Esophagus mucosa (tissue), 1 donor: ENCODE measurements around the gene ZNF410. TPM values are rescaled to one million over a fixed set of nuclear protein-coding genes. Genes with fewer than 3 reads are reported as not detected.
"Not testable (repeated sequence)": the region's sequence is repeated elsewhere in the genome, so short reads cannot be mapped to it uniquely, and the experiment has no call there.

Experiments used
- ATAC-seq: fragments of 200-7000 bp; cut with Tn5 transposase; one replicate; pipeline ENCODE4 v1.9.1; 2020
- total RNA-seq: library from RNA; stranded (reverse); gene quantifications from one replicate; pipeline ENCODE4 v1.2.4, GENCODE V29; 2023
- donor health status: DM: yes; HTN: yes; CAD: no.

Gene ZNF410
- total RNA-seq, 1 donor from 2014 or later: 33.2 TPM

DNA sequence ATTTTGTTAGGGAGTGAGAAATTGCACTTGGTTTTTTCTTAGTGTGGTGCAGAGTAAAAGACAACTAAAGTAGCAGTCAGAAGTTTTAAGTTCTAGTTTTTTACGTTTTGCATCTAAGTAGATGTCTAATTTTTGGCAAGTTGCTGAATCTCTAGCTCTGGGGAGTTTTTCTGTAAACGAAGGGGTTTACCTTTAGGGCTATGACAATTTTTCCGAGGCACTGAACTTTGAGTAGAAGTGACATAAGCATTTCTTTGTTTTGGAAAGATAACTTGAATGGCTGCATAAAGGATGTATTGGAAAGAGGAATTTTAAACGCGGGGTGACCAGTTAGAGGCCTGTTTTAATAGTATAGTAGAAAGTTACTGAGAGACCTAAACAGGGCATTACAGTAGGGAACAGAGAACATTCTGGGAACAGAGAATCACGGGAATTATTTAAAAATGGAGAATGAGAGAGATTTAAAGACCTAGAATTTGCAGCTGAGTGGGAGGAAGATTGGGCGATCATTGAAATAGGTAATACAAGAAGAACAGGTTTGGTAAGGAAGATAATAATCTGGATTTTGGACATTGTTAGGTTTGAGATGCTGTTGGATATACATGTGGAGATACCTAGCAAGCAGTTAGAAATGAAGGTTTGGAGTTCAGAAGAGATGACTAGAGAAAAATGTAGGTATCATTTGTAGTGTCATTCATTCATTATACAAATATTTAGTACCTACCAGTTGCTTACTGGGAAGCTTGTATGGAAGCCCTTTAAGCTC is 1.2 kb downstream of the ZNF410 start:
- ATAC-seq: no peak

DNA sequence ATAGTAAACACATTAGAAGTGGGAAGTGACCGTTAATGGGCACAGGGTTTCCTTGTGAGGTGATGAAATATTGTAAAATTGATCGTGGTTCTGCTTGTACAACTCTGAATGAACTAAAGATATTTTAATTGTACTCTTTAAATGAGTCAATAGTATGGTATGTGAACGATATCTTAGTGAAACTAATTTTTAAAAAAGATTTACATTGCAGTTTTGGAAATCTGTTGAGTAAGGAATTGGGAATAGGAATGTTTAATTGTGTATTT is 1.7 kb downstream of the ZNF410 start:
- ATAC-seq: no peak

DNA sequence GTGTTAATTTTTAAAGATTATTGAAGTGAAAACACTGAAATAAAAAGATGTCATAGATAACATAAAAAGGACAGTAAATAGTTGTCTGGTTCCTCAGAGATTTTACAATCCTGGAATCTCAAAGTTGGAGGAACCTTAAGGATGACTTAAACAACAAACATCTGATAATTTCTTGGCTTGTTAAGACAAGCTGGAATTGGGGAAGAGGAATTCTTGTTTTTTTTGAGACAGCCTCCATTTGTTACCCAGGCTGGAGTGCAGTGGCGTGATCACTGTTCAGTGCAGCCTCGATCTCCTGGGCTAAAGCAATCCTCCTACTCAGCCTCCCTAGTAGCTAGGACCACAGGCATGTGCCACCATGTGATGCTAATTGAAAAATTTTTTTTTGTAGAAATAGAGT is 2.3 kb downstream of the ZNF410 start:
- ATAC-seq: no peak

DNA sequence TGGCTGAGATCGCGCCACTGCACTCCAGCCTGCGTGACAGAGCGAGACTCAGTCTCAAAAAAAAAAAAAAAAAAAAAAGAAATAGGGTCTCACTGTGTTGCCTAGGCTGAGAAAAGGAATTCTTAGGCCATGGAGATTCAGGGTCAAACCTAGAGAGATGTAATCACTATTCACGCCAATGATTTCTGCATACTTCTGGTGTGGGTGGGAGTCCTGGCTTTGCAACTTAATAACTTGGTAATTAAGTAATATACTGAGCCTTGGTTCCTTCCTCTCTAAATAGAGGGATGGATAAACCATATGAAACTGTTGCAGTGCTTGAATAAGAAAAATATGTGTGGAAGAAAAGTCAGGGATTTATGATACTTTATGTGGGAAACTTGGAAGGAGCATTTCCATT is 2.7 kb downstream of the ZNF410 start:
- ATAC-seq: no peak

DNA sequence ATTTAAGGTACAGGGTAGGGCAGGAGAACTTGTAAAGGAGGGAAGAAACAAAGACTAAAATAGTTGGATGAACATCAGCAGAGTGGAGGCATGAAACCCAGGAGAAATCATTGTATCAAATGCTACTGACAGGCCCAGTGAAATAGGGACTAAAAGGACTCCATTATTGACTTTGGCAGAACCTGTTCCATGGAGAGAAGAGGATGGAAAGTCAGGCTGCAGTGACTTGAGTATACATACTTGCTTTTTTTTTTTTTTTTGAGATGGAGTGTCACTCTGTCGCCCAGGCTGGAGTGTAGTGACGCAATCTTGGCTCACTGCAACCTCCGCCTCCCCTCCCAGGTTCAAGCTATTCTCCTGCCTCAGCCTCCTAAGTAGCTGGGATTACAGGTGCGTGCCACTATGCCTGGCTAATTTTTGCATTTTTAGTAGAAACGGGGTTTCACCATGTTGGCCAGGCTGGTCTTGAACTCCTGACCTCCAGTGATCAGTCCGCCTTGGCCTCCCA is 7.6 kb downstream of the ZNF410 start:
- ATAC-seq: not testable (repeated sequence)

DNA sequence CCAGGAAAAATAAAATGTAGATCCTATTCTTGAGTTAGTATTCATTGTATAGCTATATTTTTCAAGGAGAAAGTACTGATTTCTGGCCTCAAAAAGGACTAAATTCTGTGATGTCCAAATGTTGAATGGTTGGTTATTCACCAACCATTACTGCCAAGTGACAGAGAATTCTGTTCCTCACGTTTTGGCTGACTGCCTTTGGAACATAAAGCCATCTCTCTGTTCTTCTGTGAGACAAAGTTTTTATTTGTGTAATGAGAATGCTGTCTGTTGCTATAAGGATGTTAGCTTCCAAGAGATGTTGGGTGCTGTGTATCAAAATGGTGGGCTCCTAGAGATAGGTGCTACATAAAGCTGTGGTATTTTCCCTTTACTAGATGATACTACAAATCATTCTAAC is 9.3 kb downstream of the ZNF410 start:
- ATAC-seq: no peak

DNA sequence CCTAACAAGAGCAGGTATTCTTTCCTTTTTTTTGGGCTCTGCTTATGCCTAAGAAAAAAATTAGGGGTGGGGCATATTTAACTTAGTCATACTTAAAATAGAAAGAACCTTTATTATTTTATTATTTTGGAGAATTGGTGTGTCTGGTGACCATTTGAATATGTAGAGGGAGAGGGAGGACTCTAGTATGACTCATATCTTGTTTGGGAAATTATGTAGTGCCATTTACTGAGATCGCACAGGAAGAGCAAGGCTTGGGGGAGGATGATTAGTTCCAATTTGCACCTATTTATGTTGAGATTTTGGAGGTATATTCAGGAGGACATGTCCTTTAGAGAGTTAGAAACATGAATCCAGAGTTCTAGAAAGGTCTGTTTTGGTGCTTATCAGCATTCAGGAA is 9.9 kb downstream of the ZNF410 start:
- no peak for ATAC-seq

DNA sequence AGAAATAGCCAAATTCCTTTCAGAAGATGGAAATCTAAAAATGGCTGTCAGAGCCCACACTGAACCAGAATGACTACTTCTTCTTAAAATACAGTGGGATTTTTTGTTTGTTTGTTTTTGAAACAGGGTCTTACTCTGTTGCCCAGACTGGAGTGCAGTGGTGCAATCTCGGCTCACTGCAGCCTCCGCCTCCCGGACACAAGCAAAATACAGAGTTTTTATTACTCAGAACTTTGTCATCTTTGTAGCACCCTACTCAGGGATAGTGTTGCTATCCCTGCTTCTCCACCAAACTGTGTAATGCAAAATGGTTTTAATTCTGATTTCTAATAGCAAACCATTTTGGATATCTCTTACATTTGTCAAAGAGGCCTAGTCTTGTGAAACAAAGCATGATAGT is 16.4 kb downstream of the ZNF410 start:
- ATAC-seq: no peak

DNA sequence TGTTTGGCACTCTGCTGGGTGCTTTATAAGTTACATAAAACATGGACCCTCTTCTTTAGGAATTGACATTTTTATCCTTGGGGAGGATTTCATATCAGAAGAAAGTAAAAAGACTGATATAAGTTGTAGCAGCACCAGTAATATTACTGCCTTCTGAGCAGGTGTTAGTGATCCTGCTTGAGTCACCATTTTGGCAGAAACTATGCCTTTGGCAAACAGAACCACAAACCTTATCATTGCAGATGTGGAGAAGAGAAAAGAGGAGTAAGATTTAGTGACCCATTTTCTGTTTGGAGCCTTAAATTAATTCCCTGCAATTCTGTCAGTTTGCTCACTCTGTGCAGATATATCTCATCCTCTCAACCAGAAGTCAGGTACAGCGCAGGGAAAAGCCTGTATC is 23.0 kb downstream of the ZNF410 start:
- no peak for ATAC-seq

DNA sequence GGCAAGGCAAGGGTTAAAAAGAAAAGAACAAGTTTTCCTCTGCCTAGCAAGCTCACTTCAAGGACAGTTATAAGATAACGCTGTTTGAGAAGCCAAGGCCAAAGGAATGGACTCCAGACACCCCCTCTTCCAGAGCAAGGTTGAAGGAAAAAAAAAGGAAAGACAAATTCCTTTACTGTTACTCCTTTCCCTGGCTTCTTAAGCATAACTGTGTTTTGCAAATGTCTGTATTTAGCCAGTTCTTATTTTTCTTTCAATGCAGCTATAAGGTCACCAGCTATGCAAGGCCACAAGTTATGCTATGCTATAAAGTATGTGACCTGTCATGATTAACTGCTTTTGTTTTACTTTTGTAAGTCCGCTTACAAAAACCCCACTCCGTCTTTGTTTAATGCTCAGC is 26.6 kb downstream of the ZNF410 start:
- ATAC-seq: no peak

DNA sequence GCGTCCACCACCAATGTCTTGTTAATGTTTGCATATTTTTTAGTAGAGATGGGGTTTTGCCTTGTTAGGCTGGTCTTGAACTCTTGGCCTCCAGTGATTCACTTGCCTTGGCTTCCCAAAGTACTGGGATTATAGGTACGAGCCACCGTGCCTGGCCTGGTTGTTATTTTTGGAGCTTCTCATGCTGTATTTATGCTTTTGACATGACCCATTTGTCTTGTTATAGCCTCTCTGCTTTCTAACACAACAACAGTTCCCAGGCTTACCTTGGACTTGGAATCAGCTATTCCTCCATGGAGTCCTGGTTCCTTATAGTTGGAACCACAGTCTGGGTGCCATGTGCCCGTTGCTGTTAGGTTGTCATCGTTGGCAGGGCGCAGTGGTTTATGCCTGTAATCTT is 29.7 kb downstream of the ZNF410 start:
- ATAC-seq: no peak

DNA sequence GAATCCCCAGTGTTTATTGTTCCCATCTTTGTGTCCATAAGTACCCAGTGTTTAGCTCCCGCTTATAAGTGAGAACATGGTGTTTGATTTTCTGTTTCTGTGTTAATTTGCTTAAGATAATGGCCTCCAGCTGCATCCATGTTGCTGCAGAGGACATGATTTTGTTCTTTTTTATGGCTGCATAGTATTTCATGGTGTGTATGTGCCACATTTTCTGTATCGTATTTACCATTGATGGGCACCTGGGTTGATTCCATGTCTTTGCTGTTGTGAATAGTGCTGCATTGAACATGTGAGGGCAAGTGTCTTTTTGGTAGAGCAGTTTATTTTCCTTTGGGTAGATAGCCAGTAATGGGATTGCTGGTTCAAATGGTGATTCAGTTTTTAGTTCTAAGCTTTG is 32.8 kb downstream of the ZNF410 start:
- ATAC-seq: not testable (repeated sequence)

DNA sequence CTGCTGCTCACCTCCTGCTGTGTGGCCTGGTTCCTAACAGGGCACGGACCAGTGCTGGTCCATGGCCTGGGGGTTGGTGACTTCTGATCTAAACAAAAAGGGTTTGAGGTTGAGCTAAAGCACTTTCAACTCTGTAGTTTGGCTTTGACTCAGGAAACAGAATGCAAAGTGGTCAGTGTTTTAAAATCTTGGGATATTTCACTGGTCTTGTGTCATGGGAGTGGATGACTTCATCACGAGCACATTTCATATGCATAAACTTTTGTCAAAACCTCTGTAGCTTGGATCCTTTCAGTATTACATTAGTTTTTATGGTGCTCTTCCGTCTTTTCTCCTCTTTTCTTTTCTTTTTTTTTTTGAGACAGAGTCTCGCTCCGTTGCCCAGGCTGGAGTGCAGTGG is 37.7 kb downstream of the ZNF410 start:
- ATAC-seq: no peak

DNA sequence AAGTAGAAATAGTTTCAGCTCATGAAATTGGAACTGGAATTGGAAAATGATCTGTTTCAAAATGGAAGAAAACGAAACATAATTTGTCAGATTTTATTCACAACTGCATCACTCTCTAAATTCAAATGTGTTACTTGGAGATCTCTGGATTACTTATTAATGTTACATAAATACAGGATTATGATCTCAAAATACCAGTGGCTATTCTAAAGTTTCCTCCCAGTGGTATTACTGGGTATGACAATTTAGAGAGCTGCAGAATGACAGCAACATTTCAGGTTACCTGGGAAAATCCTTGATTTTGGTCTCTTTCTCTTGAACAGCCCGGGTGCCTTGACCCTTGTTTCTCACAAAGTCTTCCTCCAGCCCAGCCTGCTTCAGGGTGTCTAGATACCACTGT is 49.0 kb downstream of the ZNF410 start:
- no peak for ATAC-seq

DNA sequence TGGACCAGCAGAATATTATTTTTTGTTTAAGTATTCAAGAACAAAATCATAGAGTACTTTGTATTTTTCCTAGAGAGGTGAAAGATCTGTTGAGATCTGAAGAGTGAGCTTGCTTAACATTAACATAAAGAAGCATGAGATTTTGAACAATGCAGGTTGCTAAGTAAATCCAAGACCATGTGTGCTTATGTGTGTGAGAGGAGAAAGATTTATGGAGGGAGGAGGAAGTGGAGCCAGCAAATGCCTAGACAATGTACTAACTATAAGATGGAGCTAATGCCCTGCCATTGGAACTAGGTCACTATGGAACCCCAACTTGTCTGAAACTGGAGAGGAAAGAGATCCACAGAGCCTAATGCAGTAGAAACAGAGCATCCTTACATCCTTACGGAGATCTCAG is 49.9 kb downstream of the ZNF410 start:
- ATAC-seq: no peak

DNA sequence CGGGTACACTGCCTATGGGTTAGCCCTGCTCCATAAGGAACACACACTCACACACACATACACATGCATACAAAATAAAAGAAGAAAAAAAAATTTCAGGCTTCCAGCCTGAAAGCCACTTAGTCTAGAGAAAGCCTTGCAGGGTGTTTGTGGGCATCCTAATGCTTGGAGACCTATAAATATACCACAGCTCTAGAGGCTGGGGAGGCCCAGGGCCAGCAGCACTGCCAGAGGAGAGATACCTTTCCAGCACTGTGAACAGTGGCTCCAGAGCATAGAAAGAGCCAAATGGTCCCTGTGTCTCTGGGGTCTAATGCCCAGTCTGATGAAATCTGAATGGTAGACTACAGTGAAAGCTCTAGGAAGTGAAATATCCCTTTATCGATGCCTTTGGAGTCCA is 50.4 kb downstream of the ZNF410 start:
- ATAC-seq: no peak

DNA sequence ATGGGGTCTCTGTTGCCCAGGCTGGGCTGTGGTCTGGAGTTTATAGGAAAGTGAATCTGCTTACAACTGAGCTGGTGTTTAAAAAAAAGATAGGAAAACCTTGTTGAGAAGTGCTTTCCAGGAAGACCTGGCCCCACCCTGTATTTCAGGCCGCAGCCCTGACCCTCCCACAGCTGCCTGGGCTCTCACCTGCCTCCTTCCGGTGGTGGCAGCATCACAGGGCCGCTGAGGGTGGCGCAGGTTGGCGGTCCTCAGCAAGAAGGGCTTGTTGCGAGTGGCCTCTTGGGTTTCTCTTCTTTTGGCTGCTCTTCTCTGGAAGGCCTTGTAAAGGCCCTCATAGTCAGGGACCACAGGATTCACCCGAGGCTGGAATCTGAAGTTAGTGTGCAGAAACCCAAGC is 55.5 kb downstream of the ZNF410 start:
- no peak for ATAC-seq

DNA sequence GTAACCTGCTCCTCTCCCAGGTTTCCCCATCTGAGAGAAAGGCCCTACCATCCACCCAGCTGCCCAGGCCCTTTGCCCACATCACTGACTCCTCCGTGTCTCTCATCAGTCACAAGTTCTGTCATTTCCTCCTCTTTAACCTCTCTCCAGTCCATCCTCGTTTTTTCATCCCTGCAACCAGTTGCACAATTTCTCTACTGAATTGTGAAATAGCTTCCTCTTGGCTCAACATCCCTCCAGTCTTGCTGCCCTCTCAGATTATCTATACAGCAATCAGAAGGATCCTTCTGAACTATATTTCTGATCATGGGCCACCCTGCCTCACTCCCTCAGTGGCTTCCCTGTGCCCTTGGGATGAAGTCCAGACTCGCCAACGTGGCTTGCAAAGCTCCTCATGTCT is 56.4 kb downstream of the ZNF410 start:
- peak; percentile 25 for ATAC-seq

DNA sequence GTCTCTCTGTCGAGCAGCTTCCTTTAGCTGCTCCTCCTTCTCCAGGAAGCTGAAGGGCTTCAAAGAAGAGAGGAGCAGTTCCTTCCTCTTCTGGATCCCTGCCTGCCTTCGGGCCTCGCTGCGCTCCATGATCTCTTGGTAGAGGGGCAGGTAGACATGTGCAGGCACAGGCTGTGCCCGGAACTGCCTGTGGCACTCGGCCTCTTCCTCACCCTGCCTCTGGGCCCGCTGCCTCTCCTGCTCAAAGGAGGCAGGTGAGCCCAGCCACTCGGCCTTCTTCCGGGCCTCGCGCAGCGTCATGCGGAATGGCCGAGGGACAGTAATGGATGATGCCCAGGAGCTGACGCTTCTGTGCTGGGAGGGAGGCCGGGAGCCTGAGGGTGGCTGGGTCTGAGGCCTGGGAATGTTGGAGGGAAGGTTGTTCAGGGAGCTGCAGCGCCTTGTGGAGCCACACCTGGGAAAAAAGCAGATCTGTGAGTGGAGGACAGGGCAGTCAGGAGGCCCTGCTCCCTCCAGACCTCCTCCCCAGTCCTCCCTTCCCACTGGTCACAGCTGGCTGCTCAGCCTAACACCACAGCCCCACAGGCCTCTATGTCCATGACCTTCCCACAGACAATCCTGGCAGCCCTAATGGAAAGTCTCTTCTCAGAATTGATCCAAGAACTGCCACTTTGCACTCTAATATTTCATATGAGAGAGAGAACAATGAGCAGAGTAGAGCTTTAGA is 57.9 kb downstream of the ZNF410 start:
- ATAC-seq: no peak

DNA sequence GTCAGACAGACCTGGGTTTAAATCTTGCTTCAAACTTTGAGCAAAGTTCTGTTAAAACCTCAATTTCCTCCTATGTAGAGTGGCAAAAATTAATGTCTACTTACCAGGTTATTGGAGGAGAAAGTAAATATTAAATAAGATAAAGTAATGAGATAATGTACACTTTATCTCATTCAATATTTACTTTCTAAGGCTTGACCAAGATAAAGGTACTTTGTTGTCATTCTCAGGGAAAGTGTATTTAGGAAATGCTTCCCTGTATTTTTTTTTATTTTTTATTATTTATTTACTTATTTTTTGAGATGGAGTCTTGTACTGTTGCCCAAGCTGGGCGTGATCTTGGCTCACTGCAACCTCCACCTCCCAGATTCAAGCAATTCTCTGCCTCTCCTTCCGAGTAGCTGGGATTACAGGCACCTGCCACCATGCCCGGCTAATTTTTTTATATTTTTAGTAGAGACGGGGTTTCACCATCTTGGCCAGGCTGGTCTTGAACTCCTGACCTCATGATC is 58.6 kb downstream of the ZNF410 start:
- ATAC-seq: no peak

DNA sequence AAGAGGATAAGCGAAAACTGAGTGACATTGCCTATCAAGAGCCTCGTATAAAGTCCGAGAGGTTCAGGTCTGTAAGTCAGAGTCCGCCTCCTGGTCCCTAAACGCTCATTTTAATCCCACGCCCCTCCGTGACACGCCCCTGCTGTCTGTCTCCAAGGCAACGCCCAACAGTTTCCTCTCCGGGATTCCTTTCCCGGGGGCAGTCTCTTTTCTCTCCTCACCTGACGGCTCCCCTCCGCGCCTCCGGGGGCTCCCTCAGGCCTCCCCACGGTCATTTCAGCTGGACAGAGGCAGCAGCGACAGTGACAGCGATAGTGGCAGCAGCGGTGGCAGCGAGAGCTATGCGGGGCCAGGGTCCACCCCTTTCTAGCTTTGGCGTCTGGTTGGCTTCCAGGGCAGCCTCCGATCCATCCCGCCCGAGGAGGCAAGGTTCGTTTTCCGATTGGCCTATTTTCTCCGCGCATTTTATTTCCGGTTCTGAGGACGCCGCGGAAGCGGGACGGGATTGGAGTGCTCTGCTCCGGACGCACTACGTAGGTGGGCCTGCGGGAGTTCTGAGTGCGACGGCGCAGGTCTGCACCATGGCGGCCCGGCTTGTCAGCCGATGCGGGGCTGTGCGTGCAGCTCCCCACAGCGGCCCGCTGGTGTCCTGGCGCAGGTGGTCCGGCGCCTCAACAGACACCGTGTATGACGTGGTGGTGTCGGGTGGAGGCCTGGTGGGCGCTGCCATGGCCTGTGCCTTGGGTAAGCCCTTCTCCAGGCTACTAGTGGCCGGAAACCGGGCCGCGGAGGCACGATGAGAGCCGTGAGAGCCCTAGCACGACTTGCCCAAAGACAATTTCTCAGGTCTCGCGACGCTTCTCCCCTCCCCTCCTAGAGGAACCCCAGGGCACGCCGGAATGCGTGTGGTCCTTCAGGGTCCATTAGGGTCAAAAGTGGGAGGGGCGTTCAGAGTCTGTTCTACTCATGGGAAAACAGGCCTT is 63.4 kb downstream of the ZNF410 start, which contains the start of the genes COQ6 and FAM161B:
Gene COQ6, plus strand, starts transcription at position 551 of the 983 bp plus-strand sequence. Its CDS starts 31 bp downstream, at position 582.
Gene FAM161B, minus strand, starts transcription at position 343 of the 983 bp plus-strand sequence. Its CDS starts 68 bp downstream, at position 275.
- ATAC-seq: peak; percentile 98

DNA sequence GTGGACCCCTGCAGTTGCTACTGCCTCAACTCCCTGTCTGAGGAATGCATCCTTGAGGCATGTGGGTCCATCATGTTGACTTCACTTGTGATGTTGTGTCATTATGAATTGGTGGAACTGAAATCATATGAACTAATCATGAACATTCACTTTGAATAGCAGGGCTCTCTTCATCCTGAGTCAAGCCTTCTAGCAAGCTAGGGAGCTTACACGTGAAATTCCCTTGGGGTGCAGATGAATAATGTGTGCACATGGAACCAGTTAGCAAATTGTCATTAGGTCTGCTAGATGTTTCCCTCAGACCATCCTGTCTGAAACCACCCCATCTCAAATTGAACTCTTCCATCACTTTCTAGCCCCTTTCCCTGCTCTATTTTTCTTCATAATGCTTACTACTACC is 67.1 kb downstream of the ZNF410 start:
- no peak for ATAC-seq

DNA sequence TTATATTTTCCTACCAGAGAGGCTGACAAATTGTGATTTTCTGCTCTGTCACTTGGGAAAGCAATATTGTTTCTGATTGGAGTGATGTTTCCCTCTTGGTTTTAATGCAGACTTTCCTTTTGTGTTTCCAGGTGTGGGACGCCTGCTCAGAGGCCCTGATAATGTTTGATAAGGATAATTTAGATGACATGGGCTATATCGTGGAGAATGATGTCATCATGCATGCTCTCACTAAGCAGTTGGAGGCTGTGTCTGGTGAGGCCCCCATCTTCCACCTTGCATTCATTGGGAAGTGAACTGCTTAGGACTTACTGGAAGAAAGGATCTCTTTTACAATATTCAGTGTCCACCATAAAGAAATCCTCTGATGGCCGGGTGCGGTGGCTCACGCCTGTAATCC is 69.0 kb downstream of the ZNF410 start:
- ATAC-seq: no peak
